K562 (cell line): Measurements from ENCODE around the gene ADAMTS7. TPM values are rescaled to one million over a fixed set of nuclear protein-coding genes. Genes with fewer than 3 reads are reported as not detected.

Experiments used
- ATAC-seq: fragments of 200-7000 bp; cut with Tn5 transposase; 3 replicates; pipeline ENCODE4 v1.9.1; 2020; ENCODE audit warnings: moderate library complexity
- BruUV-seq: library from RNA; stranded (reverse); fragments of 400-500 nt; replicated peaks from 2 replicates; lab custom pipeline; 2021; lab: Mats Ljungman, UMichigan
- CTCF ChIA-PET: fragments of 300-600 bp; formaldehyde crosslinking; extraction: SDS; loops from one replicate; lab custom pipeline; 2021; ENCODE audit warnings: low intra/inter-chr PET ratio; lab: Yijun Ruan, JAX
- POLR2A ChIA-PET: fragments of 300-600, 350-650 bp; sonication (Branson Sonifier 250); formaldehyde crosslinking; extraction: SDS; loops from one replicate; lab custom pipeline; 2021; ENCODE audit warnings: antibody characterized with exemption, inconsistent platforms; lab: Yijun Ruan, JAX
- DNase-seq, 4 experiments: peaks; one replicate each; pipeline versions ENCODE4 v3.0.0 to v3.0.0-alpha.2; 2011 to 2018; ENCODE audit warnings: low spot score in 3 of 4, mixed read lengths in 3 of 4; ENCODE audit errors: extremely low read depth in 1 of 4
- FAIRE-seq: peaks from 2 replicates; lab custom pipeline; 2011; peaks lifted over from hg19 to GRCh38; lab: Jason Lieb, UNC
- H2AFZ ChIP-seq: 2 replicates; pipeline ENCODE4 v1.6.0; 2011; ENCODE audit warnings: low read depth, low read length, control low read depth, inconsistent platforms
- H3K27ac ChIP-seq: fragments of 200-600 bp; 3 replicates; pipeline ENCODE4 v1.8.0; 2011; ENCODE audit warnings: low read depth, mild to moderate bottlenecking, control low read depth, inconsistent platforms, low read length, moderate library complexity, mixed read lengths; ENCODE audit errors: extremely low read depth
- H3K27me3 ChIP-seq, 2 experiments: fragments of 300-600 bp in 1 of 2; 2 replicates in 1 of 2; 3 replicates in 1 of 2; pipeline versions ENCODE4 v1.6.0 to v1.8.0; 2011; ENCODE audit warnings: inconsistent platforms in 2 of 2, low read length in 2 of 2, mild to moderate bottlenecking in 1 of 2, mixed read lengths in 1 of 2, moderate library complexity in 1 of 2; ENCODE audit not compliant: control insufficient read depth in 2 of 2, insufficient read depth in 2 of 2
- H3K36me3 ChIP-seq: fragments of 300-600 bp; 3 replicates; pipeline ENCODE4 v1.8.0; 2011; ENCODE audit warnings: mild to moderate bottlenecking, low read length, inconsistent platforms; ENCODE audit not compliant: control insufficient read depth, insufficient read depth
- H3K4me1 ChIP-seq, 2 experiments: fragments of 200-600 bp in 1 of 2; replicated peaks in 1 of 2; 2 replicates in 1 of 2; 3 replicates in 1 of 2; pipeline versions ENCODE4 v1.5.1 to v1.8.0; 2011; ENCODE audit warnings: inconsistent platforms in 2 of 2, low read length in 2 of 2, mild to moderate bottlenecking in 1 of 2, mixed read lengths in 1 of 2, moderate library complexity in 1 of 2; ENCODE audit not compliant: control insufficient read depth in 2 of 2, insufficient read depth in 2 of 2
- H3K4me2 ChIP-seq: 2 replicates; pipeline ENCODE4 v1.6.1; 2011; ENCODE audit warnings: low read length, control low read depth, inconsistent platforms, mixed read lengths; ENCODE audit not compliant: insufficient read depth
- H3K4me3 ChIP-seq: fragments of 200-600 bp; sonication (generic), shearing (Covaris generic); 2 replicates; pipeline ENCODE4 v1.5.1; 2016; ENCODE audit warnings: control low read depth, inconsistent platforms
- H3K79me2 ChIP-seq: fragments of 200-600 bp; 3 replicates; pipeline ENCODE4 v1.8.0; 2011; ENCODE audit warnings: low read length, inconsistent platforms; ENCODE audit not compliant: control insufficient read depth, insufficient read depth
- H3K9ac ChIP-seq, 2 experiments: 2 replicates each; pipeline versions ENCODE4 v1.6.0 to v1.6.1; 2011; ENCODE audit warnings: low read depth in 2 of 2, low read length in 2 of 2, control low read depth in 1 of 2, inconsistent platforms in 1 of 2, mild to moderate bottlenecking in 1 of 2, mixed read lengths in 1 of 2; ENCODE audit not compliant: insufficient read depth in 1 of 2
- H3K9me1 ChIP-seq: one replicate; pipeline ENCODE4 v1.6.0; 2011; ENCODE audit warnings: inconsistent platforms, mild to moderate bottlenecking, low read length, moderate library complexity; ENCODE audit not compliant: control insufficient read depth, insufficient read depth
- H3K9me3 ChIP-seq: replicated peaks from 2 replicates; pipeline ENCODE4 v1.5.1; 2011; ENCODE audit warnings: low read depth, low read length, inconsistent platforms; ENCODE audit not compliant: control insufficient read depth, insufficient read depth
- H4K20me1 ChIP-seq: replicated peaks from 2 replicates; pipeline ENCODE4 v1.6.1; 2011; ENCODE audit warnings: low read length, inconsistent platforms, mixed read lengths; ENCODE audit not compliant: control insufficient read depth, insufficient read depth
- BRF1 ChIP-seq: IDR thresholded peaks from 3 replicates; pipeline ENCODE4 v1.6.1; 2011; ENCODE audit warnings: borderline replicate concordance, mild to moderate bottlenecking; ENCODE audit not compliant: insufficient read length; ENCODE audit errors: extremely low read depth
- L3MBTL2 ChIP-seq: fragments of 450-650 bp; IDR thresholded peaks from 2 replicates; pipeline ENCODE4 v1.6.1; 2016; ENCODE audit warnings: mild to moderate bottlenecking, moderate library complexity
- NFRKB ChIP-seq: fragments of 450-650 bp; IDR thresholded peaks from 2 replicates; pipeline ENCODE4 v1.6.1; 2016; ENCODE audit warnings: low read depth
- OTX1 ChIP-seq: fragments of 450-650 bp; formaldehyde crosslinking; IDR thresholded peaks from 2 replicates; pipeline ENCODE4 v1.4.0; 2022; ENCODE audit warnings: mild to moderate bottlenecking
- PHB ChIP-seq: fragments of 250-450 bp; sonication (Bioruptor Pico); IDR thresholded peaks from 2 replicates; pipeline ENCODE4 v1.5.0; 2021
- PTRF ChIP-seq: fragments of 450-650 bp; IDR thresholded peaks from 2 replicates; pipeline ENCODE4 v1.6.1; 2016; ENCODE audit warnings: mild to moderate bottlenecking, missing genetic modification characterization, missing compliant biosample characterization
- ZNF263 ChIP-seq: sonication (generic); formaldehyde crosslinking; IDR thresholded peaks from 2 replicates; pipeline ENCODE4 v1.8.0; 2022; ENCODE audit warnings: mild to moderate bottlenecking, missing genetic modification reagents, borderline replicate concordance
- ZNF41 ChIP-seq: fragments of 250-450 bp; sonication (Bioruptor Pico); conservative IDR thresholded peaks from 2 replicates; pipeline ENCODE4 v1.4.0; 2020; ENCODE audit warnings: mild to moderate bottlenecking
- WGBS: fragments of 100-300 bp; shearing (Covaris generic); methylation state at CpG from one replicate; pipeline ENCODE4 v1.1.6; 2016; ENCODE audit warnings: low coverage, mixed read lengths; ENCODE audit not compliant: insufficient coverage; ENCODE audit errors: missing lambda C conversion rate; 5-methylcytosine and 5-hydroxymethylcytosine counted together
- in situ Hi-C: fragments of 300-500 bp; cut with MboI; formaldehyde crosslinking; loops from 4 replicates; pipeline ENCODE4 v1.15.0; 2018; ENCODE audit warnings: inconsistent platforms, mixed read lengths
- intact Hi-C: fragments of 100-400 bp; cut with micrococcal nuclease; formaldehyde crosslinking; loops from 2 replicates; pipeline ENCODE4 v1.14.2; 2022
- polyA plus RNA-seq, 8 experiments: library from polyadenylated mRNA; depleted of rRNA in 4 of 8; stranded (reverse) in 5 of 8; unstranded in 3 of 8; fragments of >200 nt; fragmentation: Nextera tagmentation in 2 of 8; fragmentation: Illumina TruSeq in 1 of 8; extraction: Ambion mirVana in 2 of 8; extraction: Trizol in 1 of 8; gene quantifications; 2 replicates each; pipeline versions ENCODE4 v1.2.1 to v1.2.3, GENCODE V29; 2011 to 2014; ENCODE audit warnings: inconsistent platforms in 1 of 8, missing spikeins in 1 of 8
- total RNA-seq, 7 experiments: library from RNA; depleted of rRNA in 6 of 7; stranded (reverse); fragments of >200 nt in 6 of 7; fragmentation: Illumina TruSeq in 2 of 7; extraction: Trizol in 2 of 7; gene quantifications; 2 replicates each; pipeline versions ENCODE4 v1.2.1 to v1.2.3, GENCODE V29; 2011 to 2021; ENCODE audit warnings: low replicate concordance in 1 of 7
- TF ChIP-seq, protein P1 (sequence below): fragments of 450-650 bp; IDR thresholded peaks from 2 replicates; pipeline ENCODE4 v1.6.1; 2018; ENCODE audit not compliant: partially characterized antibody

Gene ADAMTS7
- total and polyA plus RNA-seq, 9 of the 15 experiments (the other 6 are each of a cell fraction or from before 2014, with no cell fraction given) = 0.05 to 0.07 TPM; not detected in 7

GRCh38 chr15:78734451-78735064 is 76.7 kb downstream of the ADAMTS7 start:
- ATAC-seq (no peak), FAIRE-seq (no peak), DNase-seq (no peak)
- no peaks in the 10 kb centered on the region for H3K9me1 ChIP-seq
- 0 out of 4 replicates have a peak overlapping the region, but pooled peaks of 1 of the 2 experiments have one; percentile 17 for H3K9ac ChIP-seq
- no peak overlapping the region for H3K4me3 ChIP-seq
- no peak overlapping the region for H3K27ac ChIP-seq
- no peaks in the 10 kb centered on the region for H3K79me2 ChIP-seq
- ChIA-PET POLR2A (interaction anchor here (0.7 kb wide), 1 partner anchor 489 kb away, joined by 3 read pairs; no protein-coding TSS in a partner anchor), CTCF (no interaction called here)
- no peak for TF ChIP-seq ZNF41 (CRISPR knock-in tag)
- TF ChIP-seq BRF1 = no peak
- no peak for TF ChIP-seq L3MBTL2
- TF ChIP-seq NFRKB = no peak
- TF ChIP-seq ZNF263 (CRISPR knock-in tag) = no peak
- TF ChIP-seq OTX1 (CRISPR knock-in tag) = no peak
- TF ChIP-seq, protein P1, sequence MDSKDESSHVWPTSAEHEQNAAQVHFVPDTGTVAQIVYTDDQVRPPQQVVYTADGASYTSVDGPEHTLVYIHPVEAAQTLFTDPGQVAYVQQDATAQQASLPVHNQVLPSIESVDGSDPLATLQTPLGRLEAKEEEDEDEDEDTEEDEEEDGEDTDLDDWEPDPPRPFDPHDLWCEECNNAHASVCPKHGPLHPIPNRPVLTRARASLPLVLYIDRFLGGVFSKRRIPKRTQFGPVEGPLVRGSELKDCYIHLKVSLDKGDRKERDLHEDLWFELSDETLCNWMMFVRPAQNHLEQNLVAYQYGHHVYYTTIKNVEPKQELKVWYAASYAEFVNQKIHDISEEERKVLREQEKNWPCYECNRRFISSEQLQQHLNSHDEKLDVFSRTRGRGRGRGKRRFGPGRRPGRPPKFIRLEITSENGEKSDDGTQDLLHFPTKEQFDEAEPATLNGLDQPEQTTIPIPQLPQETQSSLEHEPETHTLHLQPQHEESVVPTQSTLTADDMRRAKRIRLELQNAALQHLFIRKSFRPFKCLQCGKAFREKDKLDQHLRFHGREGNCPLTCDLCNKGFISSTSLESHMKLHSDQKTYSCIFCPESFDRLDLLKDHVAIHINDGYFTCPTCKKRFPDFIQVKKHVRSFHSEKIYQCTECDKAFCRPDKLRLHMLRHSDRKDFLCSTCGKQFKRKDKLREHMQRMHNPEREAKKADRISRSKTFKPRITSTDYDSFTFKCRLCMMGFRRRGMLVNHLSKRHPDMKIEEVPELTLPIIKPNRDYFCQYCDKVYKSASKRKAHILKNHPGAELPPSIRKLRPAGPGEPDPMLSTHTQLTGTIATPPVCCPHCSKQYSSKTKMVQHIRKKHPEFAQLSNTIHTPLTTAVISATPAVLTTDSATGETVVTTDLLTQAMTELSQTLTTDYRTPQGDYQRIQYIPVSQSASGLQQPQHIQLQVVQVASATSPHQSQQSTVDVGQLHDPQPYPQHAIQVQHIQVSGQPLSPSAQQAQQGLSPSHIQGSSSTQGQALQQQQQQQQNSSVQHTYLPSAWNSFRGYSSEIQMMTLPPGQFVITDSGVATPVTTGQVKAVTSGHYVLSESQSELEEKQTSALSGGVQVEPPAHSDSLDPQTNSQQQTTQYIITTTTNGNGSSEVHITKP = no peak
- TF ChIP-seq PTRF = no peak
- TF ChIP-seq PHB (CRISPR knock-in tag) = no peak
- H3K36me3 ChIP-seq = no peaks in the 10 kb centered on the region
- no peaks in the 10 kb centered on the region for H4K20me1 ChIP-seq
- WGBS = 1% methylated on average over 7 of the region's 8 CpGs
- intact Hi-C loops (no loop called here), in situ Hi-C loops (no loop called here)
- peaks cover 0 to 5% of the 10 kb centered on the region in 2 experiments; a peak in 2 of 5 replicates for H3K4me1 ChIP-seq
- no TSS peak for BruUV-seq
- H3K27me3 ChIP-seq = peaks cover 4 to 18% of the 10 kb centered on the region in 2 experiments; a peak in 4 of 5 replicates
- no peak overlapping the region for H3K4me2 ChIP-seq
- H3K9me3 ChIP-seq = no peaks in the 10 kb centered on the region
- H2AFZ ChIP-seq = no peak overlapping the region
